Peyer's patch (tissue), 4 donors: ENCODE data around the gene CD46.

ENCODE experiments used
- POLR2A ChIP-seq, 2 donors: fragments of 450-650 bp; IDR thresholded peaks; one replicate each; pipeline ENCODE4 v1.5.1; 2017; ENCODE audit warnings: antibody characterized with exemption in 2 of 2, mild to moderate bottlenecking in 2 of 2, moderate library complexity in 2 of 2
- TF ChIP-seq, protein P1 (sequence below), 6 experiments: fragments of 450-650 bp in 4 of 6; fragments of 200-600 bp in 2 of 6; sonication (generic) in 1 of 6; IDR thresholded peaks; one replicate each; pipeline ENCODE4 v1.5.1; 2017 to 2019; ENCODE audit warnings: antibody characterized with exemption in 6 of 6, mild to moderate bottlenecking in 3 of 6, moderate library complexity in 1 of 6

- TF ChIP-seq, protein P1, sequence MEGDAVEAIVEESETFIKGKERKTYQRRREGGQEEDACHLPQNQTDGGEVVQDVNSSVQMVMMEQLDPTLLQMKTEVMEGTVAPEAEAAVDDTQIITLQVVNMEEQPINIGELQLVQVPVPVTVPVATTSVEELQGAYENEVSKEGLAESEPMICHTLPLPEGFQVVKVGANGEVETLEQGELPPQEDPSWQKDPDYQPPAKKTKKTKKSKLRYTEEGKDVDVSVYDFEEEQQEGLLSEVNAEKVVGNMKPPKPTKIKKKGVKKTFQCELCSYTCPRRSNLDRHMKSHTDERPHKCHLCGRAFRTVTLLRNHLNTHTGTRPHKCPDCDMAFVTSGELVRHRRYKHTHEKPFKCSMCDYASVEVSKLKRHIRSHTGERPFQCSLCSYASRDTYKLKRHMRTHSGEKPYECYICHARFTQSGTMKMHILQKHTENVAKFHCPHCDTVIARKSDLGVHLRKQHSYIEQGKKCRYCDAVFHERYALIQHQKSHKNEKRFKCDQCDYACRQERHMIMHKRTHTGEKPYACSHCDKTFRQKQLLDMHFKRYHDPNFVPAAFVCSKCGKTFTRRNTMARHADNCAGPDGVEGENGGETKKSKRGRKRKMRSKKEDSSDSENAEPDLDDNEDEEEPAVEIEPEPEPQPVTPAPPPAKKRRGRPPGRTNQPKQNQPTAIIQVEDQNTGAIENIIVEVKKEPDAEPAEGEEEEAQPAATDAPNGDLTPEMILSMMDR (IDR thresholded peaks at IDR 0.05), result no peak
- TF ChIP-seq POLR2A (IDR thresholded peaks at IDR 0.05), result no peak
Measured at GRCh38 chr1:207823531-207823879, 71.7 kb downstream of the CD46 start.
